IMR-90 (cell line): Measurements from ENCODE around the gene RPUSD1. TPM values are rescaled to one million over a fixed set of nuclear protein-coding genes. Genes with fewer than 3 reads are reported as not detected.
A peak's percentile ranks its signal among the peaks of the same experiment; 100 is the strongest.

Source experiments
- ATAC-seq: fragments of 200-7000 bp; cut with Tn5 transposase; 2 replicates; pipeline ENCODE4 v1.9.1; 2020; ENCODE audit warnings: low read depth, mild to moderate bottlenecking, moderate library complexity
- BruUV-seq: library from RNA; stranded (reverse); fragments of 400-500 nt; replicated peaks from 2 replicates; lab custom pipeline; 2021; lab: Mats Ljungman, UMichigan
- CTCF ChIA-PET: fragments of 300-600 bp; formaldehyde crosslinking; extraction: SDS; loops from one replicate; lab custom pipeline; 2021; ENCODE audit warnings: antibody characterized with exemption; lab: Yijun Ruan, JAX
- POLR2A ChIA-PET: fragments of 300-600 bp; sonication (Branson Sonifier 250); formaldehyde crosslinking; loops from one replicate; lab custom pipeline; 2022; ENCODE audit warnings: antibody characterized with exemption; ENCODE audit not compliant: unreplicated experiment; lab: Charles Lee
- DNase-seq: peaks from one replicate; pipeline ENCODE4 v3.0.0; 2013
- H2AFZ ChIP-seq: replicated peaks from 2 replicates; pipeline ENCODE3; 2013; ENCODE audit warnings: low read length, mild to moderate bottlenecking; ENCODE audit not compliant: poor library complexity
- H2AK5ac ChIP-seq: 2 replicates; pipeline ENCODE4 v1.6.1; 2013; ENCODE audit warnings: low read depth, low read length, inconsistent platforms
- H2AK9ac ChIP-seq: replicated peaks from 2 replicates; pipeline ENCODE3; 2013; ENCODE audit warnings: mild to moderate bottlenecking, low read depth, low read length, moderate library complexity; ENCODE audit not compliant: poor library complexity
- H2BK120ac ChIP-seq: 2 replicates; pipeline ENCODE4 v1.6.1; 2013; ENCODE audit warnings: low read depth, low read length, inconsistent platforms
- H2BK15ac ChIP-seq: 3 replicates; pipeline ENCODE4 v1.6.1; 2013; ENCODE audit warnings: low read depth, low read length, inconsistent platforms
- H2BK20ac ChIP-seq: 2 replicates; pipeline ENCODE4 v1.6.1; 2013; ENCODE audit warnings: low read depth, mild to moderate bottlenecking, inconsistent platforms, low read length, moderate library complexity
- H2BK5ac ChIP-seq: 2 replicates; pipeline ENCODE4 v1.6.1; 2013; ENCODE audit warnings: mild to moderate bottlenecking, low read depth, low read length, inconsistent platforms; ENCODE audit not compliant: poor library complexity, severe bottlenecking
- H3K14ac ChIP-seq: replicated peaks from 2 replicates; pipeline ENCODE4 v1.6.1; 2013; ENCODE audit warnings: low read depth, low read length, inconsistent platforms
- H3K18ac ChIP-seq: 2 replicates; pipeline ENCODE4 v1.6.1; 2013; ENCODE audit warnings: low read depth, low read length, control low read depth
- H3K23ac ChIP-seq: 2 replicates; pipeline ENCODE4 v1.6.1; 2013; ENCODE audit warnings: low read depth, low read length, inconsistent platforms
- H3K27ac ChIP-seq: 2 replicates; pipeline ENCODE4 v1.5.1; 2013; ENCODE audit warnings: mild to moderate bottlenecking, control low read depth, low read length; ENCODE audit not compliant: insufficient read depth
- H3K27me3 ChIP-seq: 2 replicates; pipeline ENCODE4 v1.6.1; 2013; ENCODE audit warnings: low read length; ENCODE audit not compliant: control insufficient read depth, insufficient read depth
- H3K36me3 ChIP-seq: 2 replicates; pipeline ENCODE4 v1.6.1; 2013; ENCODE audit warnings: low read length, mixed read lengths; ENCODE audit not compliant: control insufficient read depth, insufficient read depth
- H3K4ac ChIP-seq: 2 replicates; pipeline ENCODE4 v1.6.1; 2013; ENCODE audit warnings: low read depth, low read length, inconsistent platforms
- H3K4me1 ChIP-seq: 2 replicates; pipeline ENCODE4 v1.6.1; 2013; ENCODE audit warnings: low read length, mixed read lengths; ENCODE audit not compliant: control insufficient read depth, insufficient read depth
- H3K4me2 ChIP-seq: 2 replicates; pipeline ENCODE4 v1.6.1; 2013; ENCODE audit warnings: low read depth, mild to moderate bottlenecking, control low read depth, low read length, moderate library complexity
- H3K4me3 ChIP-seq: 2 replicates; pipeline ENCODE4 v1.5.1; 2013; ENCODE audit warnings: low read depth, mild to moderate bottlenecking, control low read depth, low read length, moderate library complexity; ENCODE audit not compliant: insufficient read depth
- H3K56ac ChIP-seq: 2 replicates; pipeline ENCODE4 v1.6.1; 2013; ENCODE audit warnings: low read length, inconsistent platforms; ENCODE audit not compliant: insufficient read depth; ENCODE audit errors: extremely low read depth
- H3K79me1 ChIP-seq, 2 experiments: 2 replicates each; pipeline ENCODE4 v1.6.1; 2013; ENCODE audit warnings: low read length in 2 of 2, inconsistent platforms in 1 of 2, low read depth in 1 of 2
- H3K9ac ChIP-seq: 2 replicates; pipeline ENCODE4 v1.6.1; 2013; ENCODE audit warnings: low read depth, low read length, control low read depth
- H3K9me1 ChIP-seq: 2 replicates; pipeline ENCODE4 v1.6.1; 2013; ENCODE audit warnings: low read length, inconsistent platforms; ENCODE audit not compliant: insufficient read depth
- H3K9me3 ChIP-seq: 2 replicates; pipeline ENCODE4 v1.6.1; 2013; ENCODE audit warnings: low read length; ENCODE audit not compliant: control insufficient read depth, insufficient read depth
- H4K20me1 ChIP-seq: 2 replicates; pipeline ENCODE4 v1.6.1; 2013; ENCODE audit warnings: low read length, inconsistent platforms; ENCODE audit not compliant: insufficient read depth
- H4K5ac ChIP-seq: 2 replicates; pipeline ENCODE4 v1.6.1; 2013; ENCODE audit warnings: mild to moderate bottlenecking, low read depth, low read length, control low read depth
- H4K8ac ChIP-seq, 2 experiments: 2 replicates each; pipeline ENCODE4 v1.6.1; 2013; ENCODE audit warnings: low read depth in 2 of 2, low read length in 2 of 2, control low read depth in 1 of 2, inconsistent platforms in 1 of 2
- H4K91ac ChIP-seq: 2 replicates; pipeline ENCODE4 v1.6.1; 2013; ENCODE audit warnings: low read depth, low read length, inconsistent platforms; ENCODE audit not compliant: insufficient read depth
- BHLHE40 ChIP-seq: fragments of 150-350 bp; IDR thresholded peaks from 2 replicates; pipeline ENCODE4 v1.6.1; 2016; ENCODE audit warnings: mild to moderate bottlenecking, low read depth, low read length
- CEBPB ChIP-seq: IDR thresholded peaks from 2 replicates; pipeline ENCODE4 v1.6.1; 2012; ENCODE audit warnings: low read depth, low read length, improper control_type of control experiment
- CHD1 ChIP-seq: IDR thresholded peaks from 2 replicates; pipeline ENCODE4 v1.6.1; 2012; ENCODE audit warnings: low read depth, low read length, improper control_type of control experiment
- CTCF ChIP-seq: conservative IDR thresholded peaks from 2 replicates; pipeline ENCODE4 v1.5.1; 2012; ENCODE audit warnings: mild to moderate bottlenecking, low read depth, low read length, improper control_type of control experiment
- ELK1 ChIP-seq: fragments of 150-350 bp; IDR thresholded peaks from 2 replicates; pipeline ENCODE4 v1.6.1; 2016; ENCODE audit warnings: low read depth, mild to moderate bottlenecking, low read length, moderate library complexity, borderline replicate concordance
- MXI1 ChIP-seq: IDR thresholded peaks from 2 replicates; pipeline ENCODE4 v1.6.1; 2012; ENCODE audit warnings: low read depth, mild to moderate bottlenecking, low read length, moderate library complexity, borderline replicate concordance
- RAD21 ChIP-seq: IDR thresholded peaks from 2 replicates; pipeline ENCODE4 v1.6.1; 2012; ENCODE audit warnings: low read length, improper control_type of control experiment
- RCOR1 ChIP-seq: IDR thresholded peaks from 2 replicates; pipeline ENCODE4 v1.6.1; 2012; ENCODE audit warnings: mild to moderate bottlenecking, low read length, improper control_type of control experiment; ENCODE audit not compliant: insufficient replicate concordance
- WGBS, 2 experiments: methylation state at CpG; one replicate each; pipeline versions ENCODE4 v1.1.5 to v1.1.7; 2013; ENCODE audit warnings: missing lambda C conversion rate in 2 of 2; ENCODE audit not compliant: insufficient read length in 1 of 2; ENCODE audit errors: extremely low coverage in 2 of 2; 5-methylcytosine and 5-hydroxymethylcytosine counted together
- dilution Hi-C: fragments of 300-500 bp; cut with HindIII; formaldehyde crosslinking; loops from one replicate; pipeline ENCODE4 v1.14.3; 2018; ENCODE audit warnings: low sequenced_read_pairs; ENCODE audit not compliant: unreplicated experiment
- in situ Hi-C: fragments of 300-500 bp; cut with MboI; formaldehyde crosslinking; loops from 3 replicates; pipeline ENCODE4 v1.14.3; 2019; ENCODE audit warnings: low sequenced_read_pairs, inconsistent platforms, mixed read lengths
- intact Hi-C: fragments of 100-400 bp; cut with micrococcal nuclease; formaldehyde crosslinking; loops from 2 replicates; pipeline ENCODE4 v1.10.0; 2022
- polyA plus RNA-seq, 3 experiments: library from polyadenylated mRNA; depleted of rRNA; stranded (reverse); fragments of >200 nt; gene quantifications; 2 replicates each; pipeline ENCODE4 v1.2.3, GENCODE V29; 2012; ENCODE audit warnings: low replicate concordance in 1 of 3
- total RNA-seq: library from RNA; depleted of rRNA; stranded (reverse); fragments of >200 nt; gene quantifications from 2 replicates; pipeline ENCODE4 v1.2.3, GENCODE V29; 2012

Gene RPUSD1
- total and polyA plus RNA-seq, 2 of the 4 experiments (the other 2 are of a cell fraction) = 13.1 to 32.3 TPM

GRCh38 chr16:813916-814412, 25.8 kb upstream of the RPUSD1 start:
- H2BK20ac ChIP-seq = no peak overlapping the region
- H3K56ac ChIP-seq = no peak overlapping the region
- H2AK5ac ChIP-seq = no peak overlapping the region
- H3K9me3 ChIP-seq = no peaks in the 10 kb centered on the region; the same call in none of the 2 replicates
- dilution Hi-C loops = no loop called here
- H3K36me3 ChIP-seq = no peaks in the 10 kb centered on the region
- H3K4me2 ChIP-seq = peak overlapping the region; percentile 66
- peaks cover 2% of the 10 kb centered on the region; the same call in 1 of the 2 replicates for H3K4me1 ChIP-seq
- H3K4me3 ChIP-seq = no peak overlapping the region
- TF ChIP-seq CHD1 = no peak
- TF ChIP-seq CTCF = no peak
- no peak for TF ChIP-seq BHLHE40
- no peak for TF ChIP-seq CEBPB
- TF ChIP-seq MXI1 = no peak
- no peak for TF ChIP-seq RAD21
- TF ChIP-seq ELK1 = no peak
- no peak for TF ChIP-seq RCOR1
- ChIA-PET CTCF (no interaction called here), POLR2A (no interaction called here)
- no peak overlapping the region for H2BK15ac ChIP-seq
- peak overlapping the region; percentile 44; the same call in 1 of the 2 replicates for H3K9ac ChIP-seq
- no peak overlapping the region for H3K4ac ChIP-seq
- H4K20me1 ChIP-seq = no peaks in the 10 kb centered on the region
- DNase-seq (no peak), ATAC-seq (no peak)
- no peak overlapping the region for H4K5ac ChIP-seq
- no peak overlapping the region for H2BK5ac ChIP-seq
- H3K27me3 ChIP-seq = peaks cover 19% of the 10 kb centered on the region
- no peak overlapping the region for H3K23ac ChIP-seq
- H2AK9ac ChIP-seq = peak overlapping the region; percentile 67
- H3K14ac ChIP-seq = no peak overlapping the region
- no peak overlapping the region for H3K27ac ChIP-seq
- WGBS, 2 experiments = 86% methylated on average over 13 of the region's 22 CpGs; no CpG with 5 or more reads in 1 of the 2 experiments
- H4K91ac ChIP-seq = no peak overlapping the region
- 0 out of 4 replicates have a peak, but pooled peaks cover 0 to under 1% of the 10 kb centered on the region in 2 experiments for H3K79me1 ChIP-seq
- intact Hi-C loops = loop anchor here (1.0 kb wide), 1 partner anchor 241 kb away; no protein-coding TSS in a partner anchor
- no TSS peak for BruUV-seq
- H2BK120ac ChIP-seq = no peak overlapping the region
- no peaks in the 10 kb centered on the region for H3K9me1 ChIP-seq
- no peak overlapping the region for H3K18ac ChIP-seq
- peak overlapping the region; percentile 71 for H2AFZ ChIP-seq
- in situ Hi-C loops = loop anchor here (5.0 to 25.0 kb wide), 2 partner anchors 238 to 398 kb away; no protein-coding TSS in a partner anchor
- H4K8ac ChIP-seq = peak overlapping the region in 1 of 2 experiments; percentile 26; a peak in 1 of 4 replicates
